HL-60 (cell line): Measurements from ENCODE around the gene MIR17HG.

Experiments
- CTCF ChIP-seq: IDR thresholded peaks from one replicate; pipeline ENCODE4 v1.5.1; 2011; ENCODE audit warnings: low read length, control low read depth, inconsistent platforms; ENCODE audit not compliant: insufficient read depth
- GABPA ChIP-seq: IDR thresholded peaks from 2 replicates; pipeline ENCODE4 v1.6.1; 2012; ENCODE audit warnings: low read depth
- POLR2AphosphoS5 ChIP-seq: IDR thresholded peaks from 2 replicates; pipeline ENCODE4 v1.6.1; 2012; ENCODE audit warnings: low read depth
- REST ChIP-seq: IDR thresholded peaks from 2 replicates; pipeline ENCODE4 v1.6.1; 2012; ENCODE audit warnings: low read depth; ENCODE audit not compliant: insufficient replicate concordance
- SPI1 ChIP-seq: IDR thresholded peaks from 2 replicates; pipeline ENCODE4 v1.6.1; 2012; ENCODE audit warnings: low read depth, mild to moderate bottlenecking, borderline replicate concordance

- TF ChIP-seq CTCF: no peak
- peak; percentile 86; the same call in 1 of the 2 replicates for TF ChIP-seq POLR2AphosphoS5
- TF ChIP-seq REST: no peak
- no peak for TF ChIP-seq GABPA
- TF ChIP-seq SPI1: no peak
Measured at GRCh38 chr13:91347202-91347995, at the start of gene MIR17HG.
